ENCODE results near the gene CGREF1.

CGREF1 gene, protein sequence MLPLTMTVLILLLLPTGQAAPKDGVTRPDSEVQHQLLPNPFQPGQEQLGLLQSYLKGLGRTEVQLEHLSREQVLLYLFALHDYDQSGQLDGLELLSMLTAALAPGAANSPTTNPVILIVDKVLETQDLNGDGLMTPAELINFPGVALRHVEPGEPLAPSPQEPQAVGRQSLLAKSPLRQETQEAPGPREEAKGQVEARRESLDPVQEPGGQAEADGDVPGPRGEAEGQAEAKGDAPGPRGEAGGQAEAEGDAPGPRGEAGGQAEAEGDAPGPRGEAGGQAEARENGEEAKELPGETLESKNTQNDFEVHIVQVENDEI

DNA sequence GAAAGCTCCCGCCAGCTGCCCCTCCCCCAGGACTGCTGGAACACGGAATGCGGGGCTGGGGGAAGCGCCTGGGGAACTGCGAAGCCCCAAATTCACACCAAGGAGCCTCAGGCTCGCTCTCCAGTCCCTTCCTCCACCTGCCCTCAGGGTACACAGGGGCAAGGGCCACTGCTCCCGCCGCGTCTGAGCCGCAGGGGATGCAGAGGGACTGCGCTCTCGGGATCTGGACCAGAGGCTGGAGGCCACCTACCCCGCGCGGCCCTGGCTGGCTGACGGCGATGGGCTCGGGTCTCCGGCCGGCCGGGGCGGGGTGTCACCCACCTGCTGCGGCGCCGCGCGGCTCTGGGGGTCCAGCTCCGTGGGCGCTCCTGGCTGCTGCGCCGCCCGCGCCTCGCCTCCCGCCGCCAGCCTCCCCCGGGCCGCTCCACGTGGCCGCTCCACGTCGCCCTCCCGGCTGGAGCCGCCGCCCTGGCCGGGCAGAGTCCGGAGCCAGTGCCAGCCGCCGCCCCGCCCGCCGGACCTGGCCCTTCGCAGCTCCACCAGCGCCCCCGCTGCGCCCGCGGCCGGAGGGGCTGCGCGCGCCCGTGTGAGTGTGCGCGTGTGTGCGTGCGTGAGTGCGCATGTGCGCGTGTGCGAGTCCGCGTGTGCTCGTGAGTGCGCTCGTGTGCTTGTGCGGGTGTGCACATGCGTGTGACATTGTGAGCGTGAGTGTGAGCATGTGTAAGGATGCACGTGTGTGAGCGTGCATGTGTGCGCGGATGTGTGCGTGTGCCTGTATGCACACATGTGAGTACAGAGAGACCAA lies at the start of gene CGREF1:
CGREF1 (minus strand) TSS at position 604 of the 805 bp plus-strand sequence. CDS start 14,762 bp downstream, outside the sequence.
- no peak for DNase-seq (ENCODE audit: low read depth in 2 of 2)

DNA sequence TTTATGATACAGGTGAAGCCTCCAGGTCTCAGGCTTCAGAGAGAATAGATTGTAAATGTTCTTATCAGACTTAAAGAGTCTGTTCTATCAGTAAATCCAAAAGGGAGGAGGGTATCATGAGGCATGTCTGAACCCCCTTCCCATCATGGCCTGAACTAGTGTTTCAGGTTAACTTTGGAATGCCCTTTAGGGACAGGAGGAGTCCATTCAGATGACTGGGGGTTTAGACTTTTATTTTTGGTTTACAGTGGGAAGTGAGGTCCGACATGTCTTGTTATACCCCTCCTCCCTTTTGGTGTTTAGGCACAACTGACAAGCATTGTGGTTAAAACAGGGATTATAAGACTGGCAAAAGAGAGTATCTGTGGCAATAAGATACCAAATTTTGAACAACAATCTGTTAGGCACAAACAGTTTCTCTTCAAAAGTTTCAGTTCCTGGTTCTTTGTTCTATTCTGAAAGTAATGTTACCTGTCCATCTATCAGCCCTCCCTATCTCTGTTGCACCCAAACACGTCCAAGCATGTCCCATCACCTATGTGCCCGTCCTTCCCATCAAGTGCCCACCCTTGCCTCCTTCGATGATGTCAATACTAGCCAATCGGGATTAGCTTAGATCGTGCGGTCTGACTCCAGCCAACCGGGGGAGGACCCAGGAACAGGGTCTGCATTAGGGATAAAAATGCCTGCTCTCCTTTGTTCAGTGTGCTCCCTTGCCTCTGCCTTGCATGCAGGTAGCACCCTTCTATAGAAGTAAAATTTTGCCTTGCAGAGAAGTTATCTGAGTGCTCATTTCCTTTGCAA lies 46.2 kb upstream of the CGREF1 start:
- no peak for DNase-seq (ENCODE audit: low read depth in 2 of 2)

DNA sequence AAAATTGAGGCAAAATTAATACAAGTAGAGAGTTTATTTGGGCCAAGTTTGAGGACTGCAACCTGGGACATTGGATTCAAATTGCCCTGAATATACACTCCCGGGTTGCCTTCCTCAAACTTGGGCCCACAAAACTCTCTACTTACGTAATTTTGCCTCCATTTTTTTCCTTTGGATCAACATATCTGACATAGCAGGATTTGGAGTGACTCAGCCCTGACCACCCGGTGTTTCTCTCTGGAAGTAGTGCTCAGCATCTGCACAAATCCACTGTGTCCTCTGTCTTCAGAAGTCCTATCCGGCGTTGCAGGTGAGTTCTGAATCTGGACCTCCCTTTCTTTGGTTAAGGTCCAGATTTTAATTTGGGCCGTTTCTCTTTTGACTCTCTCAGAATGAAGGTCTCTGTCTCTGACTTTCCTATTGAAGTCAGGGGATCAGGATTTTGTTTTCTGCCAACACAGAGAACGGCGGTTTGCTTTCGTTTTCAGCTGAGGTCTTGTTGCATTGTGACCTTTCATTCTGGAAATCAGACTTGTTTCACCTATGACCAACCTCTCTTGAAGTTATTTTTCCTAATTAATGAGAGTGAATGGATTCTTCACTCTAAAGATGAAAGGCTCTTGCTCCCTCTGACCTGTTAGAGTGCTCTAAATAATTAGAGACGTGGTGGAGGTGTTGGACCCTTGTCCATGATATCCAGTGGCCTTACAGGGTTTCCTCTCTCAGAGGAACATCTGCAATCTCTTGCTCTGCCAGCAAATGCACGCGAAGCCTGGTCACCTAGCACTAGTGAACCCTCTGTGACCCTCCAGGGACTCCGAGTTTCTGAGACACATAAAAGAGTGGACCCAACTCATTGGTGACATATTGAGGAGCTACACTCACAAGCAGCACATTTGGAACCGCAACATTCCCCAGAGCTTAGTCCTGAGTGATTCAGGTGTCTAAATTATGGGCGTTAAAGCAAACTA lies 43.5 kb upstream of the CGREF1 start:
- DNase-seq (ENCODE audit: low read depth in 2 of 2): no peak

DNA sequence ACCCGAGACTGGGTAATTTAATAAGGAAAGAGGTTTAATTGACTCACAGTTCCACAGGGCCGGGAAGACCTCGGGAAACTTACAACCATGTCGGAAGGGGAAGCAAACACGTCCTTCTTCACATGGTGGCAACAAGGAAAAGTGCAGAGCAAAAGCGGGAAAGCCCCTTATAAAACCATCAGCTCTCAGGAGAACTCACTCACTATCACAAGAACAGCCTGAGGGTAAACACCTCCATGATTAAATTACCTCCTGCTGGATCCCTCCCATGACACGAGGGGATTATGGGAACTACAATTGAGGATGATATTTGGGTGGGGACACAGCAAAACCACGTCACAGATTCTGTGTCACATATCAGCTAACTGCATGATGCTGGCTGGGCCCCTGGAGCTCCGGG lies 41.3 kb upstream of the CGREF1 start:
- DNase-seq (ENCODE audit: low read depth in 2 of 2): no peak

DNA sequence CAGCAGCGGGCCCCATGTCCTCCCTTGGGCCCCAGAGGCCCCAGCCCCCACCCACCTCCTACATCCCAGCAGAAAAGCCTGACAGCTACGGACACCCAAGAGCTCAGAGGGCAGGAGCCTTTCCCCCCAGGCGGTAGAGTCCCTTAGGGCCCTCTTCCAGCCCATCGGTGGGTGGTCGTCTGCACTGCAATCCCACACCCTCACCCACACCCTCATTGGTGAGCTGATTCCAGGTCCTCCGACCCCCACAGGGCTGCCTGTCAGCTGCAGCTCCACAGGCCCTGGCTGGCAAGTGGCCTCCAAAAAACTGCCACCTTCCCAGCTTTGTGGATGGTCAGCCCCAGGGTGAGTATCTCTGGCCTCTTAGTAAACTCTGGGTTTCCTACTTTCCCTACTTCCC lies 40.3 kb upstream of the CGREF1 start:
- no peak for DNase-seq (ENCODE audit: low read depth in 2 of 2)

DNA sequence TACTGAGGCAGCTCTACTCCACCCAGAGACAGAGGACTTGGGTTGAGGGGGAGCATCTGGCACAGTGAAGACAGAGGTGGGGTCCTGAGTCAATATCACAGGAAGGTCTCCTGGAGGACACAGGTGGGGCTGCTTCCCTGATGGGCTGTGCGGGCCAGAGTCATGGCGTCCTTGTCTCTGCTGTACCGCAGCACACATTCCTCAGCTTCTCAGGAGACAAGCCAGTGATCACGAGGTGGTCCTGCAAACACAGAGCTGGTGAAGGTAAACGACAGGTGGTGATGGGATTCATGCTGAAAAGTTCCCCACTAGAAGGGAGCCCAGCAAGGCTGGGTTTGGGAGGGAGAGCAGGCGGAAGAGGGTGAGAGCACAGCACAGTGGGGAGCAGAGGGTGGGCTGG lies 39.5 kb upstream of the CGREF1 start:
- no peak for DNase-seq (ENCODE audit: low read depth in 2 of 2)

DNA sequence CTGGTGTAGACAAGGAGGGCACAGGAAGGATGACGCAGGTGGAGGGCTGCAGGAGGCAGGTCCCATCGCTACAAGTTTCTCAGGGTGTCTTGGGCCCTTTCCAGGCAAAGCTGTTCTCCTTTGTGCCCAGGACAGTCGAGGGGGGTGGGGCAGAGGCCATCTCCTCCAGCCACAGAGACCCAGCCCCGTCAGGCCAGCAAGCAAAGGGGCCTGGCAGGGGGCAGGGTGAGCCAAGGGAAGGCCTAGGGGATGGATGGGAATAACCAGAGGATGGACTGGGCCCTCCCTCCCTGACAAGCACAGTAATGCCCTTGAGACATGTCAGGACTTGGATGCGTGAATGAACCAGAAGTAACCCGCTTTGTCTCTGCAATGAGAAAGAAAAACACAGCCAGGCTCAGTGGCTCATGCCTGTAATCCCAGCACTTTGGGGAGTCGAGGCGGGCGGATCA lies 36.2 kb upstream of the CGREF1 start:
- no peak for DNase-seq (ENCODE audit: low read depth in 2 of 2)

DNA sequence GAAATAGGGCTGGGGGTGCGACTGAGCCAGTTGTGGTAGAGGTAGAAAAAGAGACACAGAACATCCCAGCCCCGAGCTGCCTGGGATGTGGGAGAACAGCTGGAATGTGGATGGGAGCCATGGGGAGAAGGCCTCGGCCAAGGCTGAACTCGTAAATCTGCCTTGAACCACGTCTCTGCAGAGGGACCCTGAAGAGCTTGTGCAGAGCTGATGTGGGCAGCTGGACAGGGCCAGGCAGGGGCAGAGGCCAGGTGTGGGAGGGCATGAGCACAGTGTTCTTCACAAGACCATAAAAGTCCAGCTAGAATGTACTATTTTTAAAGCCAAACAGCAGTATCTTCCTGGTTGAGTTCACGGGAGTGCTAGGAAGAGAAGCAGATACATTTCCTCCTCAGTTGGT lies 35.6 kb upstream of the CGREF1 start:
- no peak for DNase-seq (ENCODE audit: low read depth in 2 of 2)

DNA sequence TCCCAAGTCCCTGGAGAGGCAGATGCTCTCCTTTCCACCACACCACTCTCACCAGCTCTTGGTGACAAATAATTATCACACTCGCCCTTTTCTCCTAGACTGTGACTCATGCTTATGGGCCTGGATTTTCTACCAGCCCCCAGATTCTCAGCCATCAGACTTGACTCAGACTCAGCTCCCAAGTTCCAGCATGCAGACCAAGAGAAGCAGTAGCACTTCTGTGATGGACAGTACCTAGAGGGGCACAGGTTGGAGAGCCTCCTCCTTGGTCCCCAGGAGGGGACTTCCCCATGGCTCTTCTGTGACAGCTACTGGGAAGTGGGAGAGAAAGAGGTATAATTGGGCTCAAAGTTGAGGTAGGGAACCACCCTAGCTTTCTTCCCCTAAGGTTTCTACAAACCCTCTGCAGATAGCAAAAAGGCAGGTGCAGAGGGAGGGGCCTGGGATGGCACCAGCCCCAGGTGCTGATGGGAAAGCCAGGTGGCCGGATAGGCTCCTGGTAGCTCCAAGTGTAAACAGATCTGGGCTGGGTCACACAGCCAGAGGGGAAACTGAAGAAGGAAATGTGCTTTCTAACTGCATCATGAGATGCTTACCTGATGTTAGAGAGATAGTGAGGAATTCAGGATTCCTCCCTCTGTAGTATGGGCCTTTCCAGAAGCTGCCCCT lies 34.0 kb upstream of the CGREF1 start:
- DNase-seq (ENCODE audit: low read depth in 2 of 2): no peak

DNA sequence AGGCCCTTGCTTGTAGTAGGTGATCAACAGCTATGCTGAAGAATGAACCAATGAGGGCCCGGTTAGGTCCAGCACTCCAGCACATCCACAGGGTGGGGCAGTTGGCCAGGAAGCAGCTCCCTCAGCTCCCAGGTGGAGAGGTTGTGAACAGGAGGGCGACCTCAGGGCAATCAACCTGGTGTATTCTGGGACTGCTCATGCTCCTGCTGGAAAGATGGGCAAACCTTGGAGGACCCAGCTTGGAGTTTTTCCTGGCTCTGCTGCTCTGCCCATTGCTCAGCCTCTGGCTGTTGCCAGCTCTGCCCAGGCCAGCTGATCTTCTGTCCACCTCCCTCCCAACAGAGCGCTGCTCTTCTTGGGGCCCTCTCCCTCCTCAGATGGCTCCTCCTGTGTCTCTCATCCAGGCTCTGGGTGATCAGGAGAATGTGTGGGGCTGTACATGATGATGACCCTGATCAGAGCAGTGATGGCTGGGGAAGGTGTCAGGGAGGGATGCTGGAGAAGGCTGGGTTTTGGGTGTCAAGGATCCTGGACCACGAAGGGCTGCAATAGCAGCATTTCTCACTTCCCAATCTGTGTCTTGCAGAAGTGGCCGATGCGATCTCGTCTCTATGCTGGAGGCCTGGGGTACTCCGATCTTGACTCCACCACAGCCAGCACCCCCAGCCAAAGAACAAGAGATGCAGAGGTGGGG lies 33.3 kb upstream of the CGREF1 start:
- DNase-seq (ENCODE audit: low read depth in 2 of 2): no peak

DNA sequence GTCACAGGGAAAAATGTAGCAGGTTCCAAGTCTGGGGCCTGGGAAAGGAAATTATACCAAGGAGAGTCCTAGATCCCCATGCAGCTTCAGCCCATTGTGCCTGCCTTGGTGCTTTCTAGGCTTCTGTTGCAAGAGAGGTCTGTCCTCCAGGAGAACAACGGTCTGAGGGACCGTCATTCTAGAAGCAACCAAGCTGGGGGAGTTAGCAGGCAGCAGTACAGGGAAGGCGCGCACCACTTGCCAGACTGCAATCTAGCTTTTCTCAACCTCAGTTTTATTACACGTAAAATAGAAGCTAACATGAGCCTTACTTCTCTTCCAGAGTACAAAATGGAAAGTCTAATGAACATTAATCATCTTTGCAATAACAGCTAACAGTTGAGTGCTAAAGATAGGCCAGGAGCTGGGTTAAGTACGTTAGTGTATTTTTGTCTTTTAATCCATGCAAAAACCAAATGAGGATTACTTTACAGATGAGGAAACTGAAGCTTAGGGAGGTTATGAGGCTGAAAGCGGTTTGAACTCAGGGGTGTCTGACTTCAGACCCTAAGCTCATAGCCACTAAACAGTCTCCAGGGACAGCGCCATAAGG lies 31.8 kb upstream of the CGREF1 start:
- DNase-seq (ENCODE audit: low read depth in 2 of 2): no peak

DNA sequence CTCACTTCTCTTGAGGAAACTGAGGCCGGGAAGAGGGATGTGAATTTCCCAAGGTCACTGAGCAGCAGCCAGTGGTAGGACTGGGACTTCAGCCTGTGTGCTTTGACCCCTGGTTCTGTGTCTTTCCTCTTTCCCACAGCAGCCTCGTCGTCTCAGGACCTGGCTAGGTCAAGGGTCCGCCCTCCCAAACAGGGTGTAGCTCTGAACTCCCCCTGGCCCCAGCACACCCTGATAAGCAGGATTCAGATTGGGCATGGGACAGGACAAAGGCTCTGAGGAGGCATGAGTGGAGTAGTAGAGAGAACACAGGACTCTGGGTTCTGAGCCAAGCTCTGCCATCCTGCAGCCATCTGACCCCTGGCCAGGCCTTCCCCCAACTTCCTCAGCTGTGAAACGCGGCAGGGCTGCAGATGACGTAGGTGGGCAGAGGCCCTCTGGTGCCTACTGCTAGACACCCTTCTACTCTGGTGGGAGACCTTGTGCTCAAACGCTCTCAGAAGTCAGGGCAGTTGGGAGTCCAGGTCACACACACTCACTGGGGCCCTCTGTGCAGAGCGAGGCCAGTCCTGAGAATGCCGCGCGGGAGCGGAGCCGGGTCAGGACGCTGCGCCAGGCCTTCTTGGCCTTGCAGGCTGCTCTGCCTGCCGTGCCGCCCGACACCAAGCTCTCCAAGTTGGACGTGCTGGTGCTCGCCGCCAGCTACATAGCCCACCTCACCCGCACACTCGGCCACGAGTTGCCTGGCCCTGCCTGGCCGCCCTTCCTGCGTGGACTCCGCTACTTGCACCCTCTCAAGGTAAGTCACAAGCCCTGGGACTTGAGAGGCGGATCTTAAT lies 30.9 kb upstream of the CGREF1 start:
- no peak for DNase-seq (ENCODE audit: low read depth in 2 of 2)

DNA sequence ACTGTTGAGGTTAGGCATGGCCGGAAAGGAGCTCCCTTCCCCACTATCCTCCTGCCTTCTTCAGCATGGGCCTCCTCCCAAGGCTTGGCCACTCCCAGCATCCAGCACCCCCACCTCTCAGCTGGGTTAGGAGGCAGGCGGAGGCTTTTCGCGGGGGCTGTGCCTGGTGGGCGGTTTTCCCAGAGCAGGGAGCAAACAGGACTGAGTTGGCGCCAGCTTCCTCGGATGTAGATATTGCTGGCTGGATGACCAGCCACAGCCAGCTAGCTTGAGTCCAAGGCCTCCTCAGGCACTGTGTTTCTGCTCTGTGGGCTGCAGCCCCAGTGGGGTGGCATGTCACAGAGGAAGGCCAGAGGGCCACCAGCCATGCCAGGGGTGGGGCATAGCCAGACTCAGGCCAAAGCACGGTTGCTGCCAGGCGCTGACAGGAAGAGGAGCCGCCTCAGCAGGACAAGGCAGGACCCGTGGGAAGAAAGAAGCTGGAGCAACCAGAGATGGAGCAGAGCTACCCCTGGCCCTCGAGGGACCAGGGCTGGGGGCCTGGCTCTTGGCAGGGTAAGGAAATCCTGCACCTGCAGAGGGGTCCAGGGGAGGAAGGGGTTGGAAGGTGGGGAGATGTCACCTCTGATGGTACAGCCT lies 30.0 kb upstream of the CGREF1 start, which contains the start of gene TCF23:
TCF23 (plus strand) TSS at position 204 of the 639 bp plus-strand sequence; CDS start at position 334, 130 bp downstream.
- DNase-seq (ENCODE audit: low read depth in 2 of 2): no peak

DNA sequence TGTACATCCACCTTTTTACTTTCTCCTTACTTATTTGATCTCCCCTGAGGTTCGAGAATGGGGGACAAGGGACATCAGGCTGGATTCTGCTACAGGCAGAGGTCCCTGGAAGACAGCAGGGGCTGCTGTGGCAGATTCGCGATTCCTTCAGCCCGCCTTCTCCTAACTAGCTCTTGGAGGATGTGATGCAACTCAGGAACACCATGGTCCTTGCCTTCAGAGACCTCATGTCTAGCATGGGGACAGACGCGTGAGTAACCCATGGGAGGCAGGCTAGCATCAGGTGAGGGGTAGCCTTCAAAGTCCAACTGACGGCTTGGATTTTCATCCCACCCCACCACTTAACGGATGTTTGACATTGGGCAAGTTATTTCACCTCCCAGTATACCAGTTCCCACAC lies 29.0 kb upstream of the CGREF1 start:
- no peak for DNase-seq (ENCODE audit: low read depth in 2 of 2)

DNA sequence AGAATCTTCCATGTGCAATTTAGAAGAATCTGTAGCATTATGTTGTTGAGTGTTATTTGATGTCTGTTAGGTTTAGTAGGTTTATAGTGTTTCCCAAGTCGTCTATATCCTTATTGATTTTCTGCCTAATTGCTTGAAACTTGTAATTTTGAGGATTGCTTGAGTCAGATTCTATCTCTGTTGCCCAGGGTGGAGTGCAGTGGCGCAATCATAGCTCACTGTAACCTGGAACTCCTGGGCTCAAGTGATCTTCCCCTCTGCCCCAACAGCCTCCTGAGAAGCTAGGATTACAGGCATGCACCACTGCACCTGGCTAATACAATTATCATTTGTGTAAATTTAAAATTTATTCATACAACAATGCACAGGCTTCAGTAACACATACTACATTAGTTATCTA lies 26.8 kb upstream of the CGREF1 start:
- DNase-seq (ENCODE audit: low read depth in 2 of 2): no peak

DNA sequence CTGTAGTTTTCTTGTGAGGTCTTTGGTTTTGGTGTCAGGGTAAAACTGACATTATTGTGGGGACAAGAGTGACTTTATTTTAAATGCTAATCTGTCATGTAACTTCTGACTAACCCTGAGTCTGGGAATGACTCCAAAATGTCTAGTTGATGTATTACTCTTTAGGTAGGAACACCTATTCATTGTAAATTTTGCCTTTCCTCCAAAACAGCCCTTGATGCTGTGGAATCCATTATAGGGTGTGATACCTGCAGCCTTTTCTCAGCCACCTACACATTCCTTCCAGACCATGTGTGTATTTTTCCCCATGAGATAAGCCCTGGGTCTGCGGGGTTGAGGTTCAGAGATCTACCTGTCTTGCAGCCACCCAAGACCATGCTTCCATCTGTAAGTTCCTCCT lies 24.4 kb upstream of the CGREF1 start:
- DNase-seq (ENCODE audit: low read depth in 2 of 2): no peak

DNA sequence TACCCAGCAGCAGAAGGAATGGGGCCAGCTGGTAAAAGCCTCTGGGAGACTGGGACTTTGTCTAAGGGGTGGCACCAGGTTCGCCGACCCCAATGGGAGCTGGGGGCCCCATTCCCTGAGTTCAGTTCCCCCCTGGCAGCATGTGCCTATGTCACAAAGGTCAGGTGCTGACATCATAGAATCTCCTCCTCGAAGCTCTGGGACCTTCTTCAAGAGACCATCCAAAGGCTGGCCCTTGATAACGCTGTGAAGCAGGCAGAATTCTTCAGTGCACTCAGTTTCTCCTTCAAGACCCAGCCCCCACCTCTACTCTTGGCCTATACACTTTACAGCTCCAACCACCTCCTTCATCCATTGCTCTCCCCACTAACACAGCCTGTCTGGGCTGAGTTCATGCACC lies 20.4 kb upstream of the CGREF1 start, which contains the start of gene PRR30:
PRR30 (minus strand) TSS at position 101 of the 400 bp plus-strand sequence. CDS start 1,081 bp downstream, outside the sequence.
- DNase-seq (ENCODE audit: low read depth in 2 of 2): no peak

DNA sequence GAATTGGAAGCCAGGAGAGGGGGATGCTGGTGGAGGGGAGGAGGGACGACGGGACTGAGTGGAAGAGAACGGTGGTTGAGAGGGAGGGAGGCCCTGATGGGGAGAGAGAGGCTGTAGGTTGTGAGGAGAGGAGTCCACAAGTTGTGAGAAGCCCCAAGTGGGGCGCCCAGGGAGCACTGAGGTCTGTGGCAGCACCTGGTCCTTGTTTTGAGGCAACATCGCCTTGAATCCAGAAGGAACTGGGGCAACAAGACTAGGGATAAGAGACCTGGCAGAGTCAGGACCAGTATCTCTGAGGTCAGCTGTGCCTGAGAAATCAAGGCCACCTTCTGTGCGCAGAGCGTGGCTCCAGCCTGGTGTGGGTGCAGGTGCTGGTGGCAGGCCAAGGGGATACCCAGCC lies 19.2 kb upstream of the CGREF1 start:
- DNase-seq (ENCODE audit: low read depth in 2 of 2): no peak
